Activated CD4-positive, alpha-beta T cell treated with anti-CD3 and anti-CD28 coated beads, Interleukin-2, amount 50 U/mL, for 1 hour (primary cell): ENCODE data around the gene EPS8.
"Not testable (repeated sequence)": the region's sequence is repeated elsewhere in the genome, so short reads cannot be mapped to it uniquely, and the experiment has no call there.

Source experiments
- DNase-seq: peaks from one replicate; pipeline ENCODE4 v3.0.0-alpha.2; 2020

The EPS8 gene

DNA sequence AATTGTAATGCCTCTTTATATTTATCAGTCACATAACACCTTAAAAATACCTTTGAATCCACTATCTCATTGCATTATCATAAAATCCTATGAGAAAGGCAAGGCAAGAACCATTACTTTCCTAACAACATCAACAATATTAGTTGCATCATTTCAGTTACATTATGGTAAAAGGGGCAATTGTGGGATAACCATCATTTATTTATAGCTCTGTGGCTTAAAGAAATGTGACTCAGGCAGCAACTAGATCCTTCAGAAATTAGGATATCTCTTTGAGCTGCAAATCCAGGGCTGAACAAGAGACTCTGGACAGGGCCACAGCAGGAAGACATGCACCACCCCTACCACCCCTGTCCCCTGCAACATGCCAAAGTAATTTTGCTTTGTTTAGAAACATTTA is 36.4 kb downstream of the EPS8 start:
- no peak for DNase-seq

- DNase-seq, result no peak
Measured at GRCh38 chr12:15751741-15752140, 37.4 kb downstream of the EPS8 start.

DNA sequence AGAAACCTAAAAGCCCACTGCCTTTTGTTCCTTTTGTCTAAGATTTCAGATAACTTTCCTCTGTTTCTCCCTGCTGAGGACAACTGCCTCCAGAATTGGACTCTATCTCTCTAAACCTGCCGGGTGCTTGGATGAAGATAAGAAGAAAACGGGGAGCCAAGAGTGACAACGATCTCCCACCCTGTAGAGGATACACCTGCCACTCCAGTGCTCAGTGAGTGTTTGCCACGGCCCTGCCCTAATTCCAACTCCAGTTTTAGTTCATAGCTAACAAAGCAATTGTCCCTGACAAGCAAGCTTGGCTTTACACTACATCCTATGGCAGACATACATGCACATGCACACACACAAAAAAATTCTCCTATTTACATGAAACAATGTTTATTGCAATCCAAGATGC is 39.3 kb downstream of the EPS8 start:
- DNase-seq, result no peak

DNA sequence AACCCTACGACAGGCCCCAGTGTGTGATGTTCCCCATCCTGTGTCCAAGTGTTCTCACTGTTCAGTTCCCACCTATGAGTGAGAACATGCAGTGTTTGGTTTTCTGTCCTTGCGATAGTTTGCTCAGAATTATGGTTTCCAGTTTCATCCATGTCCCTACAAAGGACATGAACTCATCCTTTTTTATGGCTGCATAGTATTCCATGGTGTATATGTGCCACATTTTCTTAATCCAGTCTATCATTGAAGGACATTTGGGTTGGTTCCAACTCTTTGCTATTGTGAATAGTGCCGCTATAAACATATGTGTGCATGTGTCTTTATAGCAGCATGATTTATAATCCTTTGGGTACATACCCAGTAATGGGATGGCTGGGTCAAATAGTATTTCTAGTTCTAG is 47.3 kb downstream of the EPS8 start:
- DNase-seq, result not testable (repeated sequence)

GRCh38 chr12:15741082-15741481 is 48.1 kb downstream of the EPS8 start:
- no peak for DNase-seq

DNA sequence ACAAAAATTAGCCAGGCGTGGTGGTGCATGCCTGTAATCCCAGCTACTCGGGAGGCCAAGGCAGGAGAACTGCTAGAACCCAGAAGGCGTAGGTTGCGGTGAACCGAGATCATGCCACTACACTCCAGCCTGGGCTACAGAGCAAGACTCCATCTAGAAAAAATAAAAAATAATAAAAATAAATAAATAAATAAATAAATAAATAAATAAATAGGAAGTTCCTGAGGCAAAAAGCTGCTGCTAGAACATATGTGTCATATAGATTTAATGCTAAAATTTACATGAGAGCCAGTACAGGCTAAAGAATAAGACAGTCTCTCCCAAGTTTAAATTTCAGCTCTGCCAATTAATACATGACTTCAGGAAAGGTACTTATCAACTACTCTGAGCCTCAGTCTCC is 48.8 kb downstream of the EPS8 start:
- DNase-seq, result not testable (repeated sequence)

GRCh38 chr12:15738438-15739015 is 50.7 kb downstream of the EPS8 start:
- no peak for DNase-seq

- no peak for DNase-seq
Measured at GRCh38 chr12:15735837-15736615, 53.2 kb downstream of the EPS8 start.

- no peak for DNase-seq
Measured at GRCh38 chr12:15733136-15733535, 56.1 kb downstream of the EPS8 start.

GRCh38 chr12:15732341-15733061 is 56.7 kb downstream of the EPS8 start:
- no peak for DNase-seq

DNA sequence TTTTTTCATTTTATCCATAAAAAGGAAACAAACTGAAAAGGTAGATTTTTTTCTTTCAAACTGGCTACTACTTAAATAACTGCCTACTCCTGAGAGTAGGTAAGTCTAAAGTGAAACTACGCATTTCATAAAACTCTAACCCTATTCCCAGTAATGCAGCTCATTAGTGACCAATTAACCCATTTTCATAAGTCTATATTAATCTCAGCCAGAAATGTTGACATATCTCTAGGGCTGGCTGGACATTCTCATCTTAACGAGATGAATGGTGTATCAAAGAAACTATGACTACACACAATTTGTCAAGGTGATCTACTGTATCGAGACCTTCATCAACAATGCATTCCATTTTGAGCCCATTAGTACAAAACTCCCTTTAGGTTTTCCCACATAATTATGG is 57.2 kb downstream of the EPS8 start:
- DNase-seq, result no peak

- DNase-seq, result no peak
Measured at GRCh38 chr12:15729097-15729496, 60.1 kb downstream of the EPS8 start.

- no peak for DNase-seq
Measured at GRCh38 chr12:15728118-15728598, 61.0 kb downstream of the EPS8 start.

DNA sequence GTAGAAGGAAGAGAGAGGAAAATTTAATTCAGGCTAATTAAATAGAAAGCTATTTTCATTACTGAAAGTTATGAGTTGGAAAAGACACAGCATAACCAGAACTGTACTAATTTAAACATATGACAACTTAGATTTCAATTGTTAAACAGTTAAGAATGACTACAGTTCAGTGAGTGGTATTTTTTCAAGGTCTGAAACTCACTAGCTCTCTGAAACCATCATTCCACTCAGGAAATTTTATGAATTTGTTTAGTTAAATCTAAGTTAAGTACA is 62.4 kb downstream of the EPS8 start:
- no peak for DNase-seq

DNA sequence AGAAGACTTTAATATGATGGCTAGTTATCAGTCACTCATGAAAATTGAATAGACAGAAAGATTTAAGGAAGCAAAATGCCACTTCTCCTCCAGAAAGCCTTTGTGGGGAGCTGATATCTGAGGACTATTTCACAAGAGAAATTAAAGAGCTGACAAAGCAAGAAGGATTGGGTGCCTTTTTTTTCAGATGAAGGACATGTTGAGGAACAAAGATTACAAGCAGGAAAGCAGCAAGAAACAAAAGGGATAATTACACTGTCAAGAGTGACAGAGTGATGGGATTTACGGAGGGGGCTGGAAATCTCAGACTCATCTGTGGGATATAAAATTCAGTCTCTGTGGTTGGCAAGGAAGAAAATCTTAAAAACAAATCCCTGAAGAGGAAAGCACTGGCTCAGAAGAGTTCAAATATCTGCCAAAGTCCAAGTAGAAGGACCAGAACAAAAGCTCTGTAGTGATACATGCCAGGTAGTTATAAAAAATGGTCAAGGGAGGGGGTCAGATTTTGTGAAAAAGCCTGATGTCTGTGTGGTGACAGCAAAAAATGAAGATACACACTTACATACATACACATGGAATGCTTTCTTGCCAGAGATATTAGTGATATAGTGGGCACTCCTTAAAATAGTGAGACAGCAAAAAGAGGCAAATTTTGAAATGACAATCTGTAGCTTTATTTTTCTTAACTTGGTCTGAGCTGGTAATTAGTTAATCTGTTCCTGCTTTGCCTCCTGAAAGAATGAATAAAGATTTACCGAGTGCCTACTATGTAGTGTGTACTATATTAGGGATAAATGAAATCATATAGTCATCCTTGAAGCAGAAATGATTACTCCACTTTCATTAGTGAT is 62.9 kb downstream of the EPS8 start:
- no peak for DNase-seq

GRCh38 chr12:15722951-15723350 is 66.2 kb downstream of the EPS8 start:
- DNase-seq, result no peak

DNA sequence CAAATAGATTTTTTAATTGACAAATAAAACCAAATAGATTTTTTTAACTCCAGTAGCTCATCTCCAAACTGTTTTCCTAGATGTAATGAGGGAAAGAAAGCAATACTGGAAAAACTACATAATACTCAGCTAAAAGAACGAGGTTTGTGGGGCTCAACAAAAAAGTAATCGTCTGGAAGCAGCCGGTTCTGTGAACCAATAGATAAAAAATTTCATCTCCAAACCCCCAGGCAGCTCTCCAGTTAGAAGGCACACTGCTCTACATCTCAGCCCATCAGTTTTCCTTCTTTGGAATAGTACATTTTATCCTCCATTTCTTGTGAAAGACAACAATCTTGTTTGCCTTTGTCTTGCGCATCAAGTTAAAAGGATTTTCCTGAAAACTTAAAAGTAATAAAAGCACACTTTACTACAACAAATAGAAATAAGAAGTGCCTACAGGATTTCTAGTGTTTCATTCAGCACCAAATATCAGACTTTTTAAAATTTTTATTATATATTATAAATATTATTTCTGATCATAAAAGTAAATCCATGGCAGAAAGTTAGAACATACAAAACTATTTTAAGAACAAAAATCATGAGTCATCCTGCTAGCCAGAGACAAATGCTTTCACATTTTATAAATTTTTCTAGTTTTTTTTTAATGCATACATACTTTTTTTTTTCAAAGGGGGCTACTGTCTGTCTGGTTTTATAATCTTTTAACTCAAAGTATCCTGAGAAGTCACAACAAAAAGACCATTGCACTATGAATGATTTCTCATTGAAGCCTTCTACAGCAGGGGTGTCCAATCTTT is 67.7 kb downstream of the EPS8 start:
- no peak for DNase-seq

- no peak for DNase-seq
Measured at GRCh38 chr12:15720295-15720694, 68.9 kb downstream of the EPS8 start.

DNA sequence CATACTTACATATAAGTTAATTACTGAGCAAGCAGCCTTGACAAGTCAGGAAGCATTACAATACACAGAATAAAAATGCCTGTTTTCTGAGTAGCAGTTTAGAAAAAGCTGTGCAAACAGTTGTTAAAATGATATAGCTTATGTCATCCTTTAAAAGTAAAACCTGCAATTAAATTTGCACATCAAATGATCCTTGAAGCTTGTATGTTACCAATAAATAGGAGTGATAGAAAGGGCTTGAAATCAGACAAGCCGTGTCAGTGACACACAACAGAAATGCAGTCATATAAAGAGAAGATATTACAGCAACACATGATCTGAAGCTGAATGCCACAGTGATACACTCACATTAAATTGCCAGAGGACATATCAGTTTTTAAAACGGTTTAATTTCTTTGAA is 70.0 kb downstream of the EPS8 start:
- no peak for DNase-seq

- no peak for DNase-seq
Measured at GRCh38 chr12:15717940-15718567, 71.1 kb downstream of the EPS8 start.

GRCh38 chr12:15716581-15716980 is 72.6 kb downstream of the EPS8 start:
- no peak for DNase-seq

DNA sequence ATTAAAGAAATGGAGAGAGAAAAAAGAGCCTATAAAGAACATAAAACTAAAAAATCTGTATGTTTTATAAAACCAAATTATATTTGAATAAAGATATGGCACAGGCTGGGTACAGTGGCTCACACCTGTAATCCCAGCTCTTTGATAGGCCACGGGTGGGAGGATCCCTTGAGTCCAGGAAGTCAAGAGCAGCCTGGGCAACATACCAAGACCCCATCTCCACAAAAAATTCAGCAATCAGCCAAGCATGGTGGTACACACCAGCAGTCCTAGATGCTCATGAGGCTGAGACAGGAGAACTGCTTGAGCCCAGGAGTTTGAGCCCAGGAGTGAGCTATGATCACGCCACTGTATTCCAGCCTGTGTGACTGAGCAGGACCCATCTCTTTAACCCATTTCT is 74.9 kb downstream of the EPS8 start:
- DNase-seq, result no peak
